IPS-18a (cell line): ENCODE data around the gene SEC14L6.
"Not testable (repeated sequence)": the region's sequence is repeated elsewhere in the genome, so short reads cannot be mapped to it uniquely, and the experiment has no call there.

ENCODE experiments used
- H3K27ac ChIP-seq: one replicate; pipeline ENCODE4 v1.5.1; 2013; ENCODE audit warnings: low read length
- H3K27me3 ChIP-seq: one replicate; pipeline ENCODE4 v1.6.1; 2013; ENCODE audit warnings: mild to moderate bottlenecking, low read length; ENCODE audit not compliant: control insufficient read depth, insufficient read depth
- H3K36me3 ChIP-seq: one replicate; pipeline ENCODE4 v1.6.1; 2013; ENCODE audit warnings: low read depth, low read length; ENCODE audit not compliant: control insufficient read depth
- H3K4me1 ChIP-seq: one replicate; pipeline ENCODE4 v1.6.1; 2013; ENCODE audit warnings: low read depth, low read length; ENCODE audit not compliant: control insufficient read depth
- H3K4me3 ChIP-seq: one replicate; pipeline ENCODE4 v1.5.1; 2013; ENCODE audit warnings: low read length
- H3K9ac ChIP-seq: one replicate; pipeline ENCODE4 v1.6.1; 2013; ENCODE audit warnings: mild to moderate bottlenecking, low read length, moderate library complexity
- H3K9me3 ChIP-seq: one replicate; pipeline ENCODE4 v1.6.1; 2013; ENCODE audit warnings: low read depth, low read length; ENCODE audit not compliant: control insufficient read depth

The SEC14L6 gene

DNA sequence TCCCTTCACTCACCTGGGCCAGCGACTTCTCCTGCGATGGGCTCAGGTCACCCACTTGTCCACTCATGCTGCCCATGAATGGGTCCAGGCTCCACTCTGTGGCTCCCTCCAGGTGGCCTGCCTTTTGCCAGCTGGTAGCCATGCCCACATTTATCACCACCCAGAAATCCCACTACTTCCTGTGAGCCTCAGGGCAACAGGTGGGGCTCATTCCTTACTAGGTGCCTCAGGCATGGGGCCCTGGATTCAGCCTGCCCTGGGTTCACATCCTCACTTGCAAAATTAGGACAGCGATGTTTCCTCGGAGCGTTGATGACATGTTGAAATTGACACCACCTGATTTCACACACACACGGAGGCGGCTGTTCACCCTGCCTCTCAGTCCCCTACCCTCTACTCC, at the start of gene SEC14L6:
Gene SEC14L6 (minus strand): TSS at position 126 of the 400 bp plus-strand sequence. CDS start 59 bp downstream, at position 67.
- H3K36me3 ChIP-seq, result no peaks in the 10 kb centered on the region
- H3K4me3 ChIP-seq, result no peak within 1 kb of the TSS
- H3K27me3 ChIP-seq, result peaks cover 17% of the 10 kb centered on the region
- no peaks in the 10 kb centered on the region for H3K9me3 ChIP-seq
- H3K4me1 ChIP-seq, result no peaks in the 10 kb centered on the region
- no peak within 1 kb of the TSS for H3K9ac ChIP-seq
- H3K27ac ChIP-seq, result no peak within 1 kb of the TSS

DNA sequence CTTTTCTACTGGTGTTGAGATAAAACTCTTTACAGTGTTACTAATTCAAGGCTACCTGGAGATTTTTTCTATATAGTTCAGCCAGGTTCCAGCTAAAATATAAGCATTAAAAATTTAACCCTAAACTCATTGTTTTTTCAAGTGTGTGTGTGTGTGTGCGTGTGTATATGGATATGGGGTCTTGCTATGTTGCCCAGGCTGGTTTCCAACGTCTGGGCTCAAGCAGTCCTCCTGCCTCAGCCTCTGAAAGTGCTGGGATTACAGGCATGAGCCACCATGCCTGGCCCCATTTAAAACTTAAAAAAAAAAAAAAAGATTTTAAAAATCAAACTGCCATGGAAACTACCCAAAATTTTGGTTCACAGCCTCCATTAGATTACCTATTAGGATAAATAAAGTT, 49.7 kb upstream of the SEC14L6 start:
- no peak overlapping the region for H3K9ac ChIP-seq
- H3K4me1 ChIP-seq, result no peaks in the 10 kb centered on the region
- H3K4me3 ChIP-seq, result no peak overlapping the region
- no peak overlapping the region for H3K27ac ChIP-seq
- peaks cover 16% of the 10 kb centered on the region for H3K27me3 ChIP-seq
- no peaks in the 10 kb centered on the region for H3K36me3 ChIP-seq
- H3K9me3 ChIP-seq, result no peaks in the 10 kb centered on the region

DNA sequence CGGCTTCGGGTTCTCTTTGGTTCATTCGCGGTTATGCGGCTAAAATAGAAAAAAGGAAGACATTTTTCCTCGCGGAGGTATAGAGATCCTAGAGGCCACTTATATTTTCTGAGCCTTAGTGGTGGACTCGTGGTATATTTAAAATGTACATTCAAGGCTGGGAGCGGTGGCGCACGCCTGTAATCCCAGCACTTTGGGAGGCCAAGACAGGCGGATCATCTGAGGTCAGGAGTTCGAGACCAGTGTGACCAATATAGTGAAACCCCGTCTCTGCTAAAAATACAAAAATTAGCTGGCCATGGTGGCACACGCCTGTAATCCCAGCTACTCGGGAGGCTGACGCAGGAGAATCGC, 45.8 kb upstream of the SEC14L6 start:
- peaks cover 19% of the 10 kb centered on the region for H3K36me3 ChIP-seq
- peaks cover 16% of the 10 kb centered on the region for H3K27me3 ChIP-seq
- H3K4me1 ChIP-seq, H3K27ac ChIP-seq, H3K4me3 ChIP-seq, H3K9ac ChIP-seq, H3K9me3 ChIP-seq: not testable (repeated sequence)

DNA sequence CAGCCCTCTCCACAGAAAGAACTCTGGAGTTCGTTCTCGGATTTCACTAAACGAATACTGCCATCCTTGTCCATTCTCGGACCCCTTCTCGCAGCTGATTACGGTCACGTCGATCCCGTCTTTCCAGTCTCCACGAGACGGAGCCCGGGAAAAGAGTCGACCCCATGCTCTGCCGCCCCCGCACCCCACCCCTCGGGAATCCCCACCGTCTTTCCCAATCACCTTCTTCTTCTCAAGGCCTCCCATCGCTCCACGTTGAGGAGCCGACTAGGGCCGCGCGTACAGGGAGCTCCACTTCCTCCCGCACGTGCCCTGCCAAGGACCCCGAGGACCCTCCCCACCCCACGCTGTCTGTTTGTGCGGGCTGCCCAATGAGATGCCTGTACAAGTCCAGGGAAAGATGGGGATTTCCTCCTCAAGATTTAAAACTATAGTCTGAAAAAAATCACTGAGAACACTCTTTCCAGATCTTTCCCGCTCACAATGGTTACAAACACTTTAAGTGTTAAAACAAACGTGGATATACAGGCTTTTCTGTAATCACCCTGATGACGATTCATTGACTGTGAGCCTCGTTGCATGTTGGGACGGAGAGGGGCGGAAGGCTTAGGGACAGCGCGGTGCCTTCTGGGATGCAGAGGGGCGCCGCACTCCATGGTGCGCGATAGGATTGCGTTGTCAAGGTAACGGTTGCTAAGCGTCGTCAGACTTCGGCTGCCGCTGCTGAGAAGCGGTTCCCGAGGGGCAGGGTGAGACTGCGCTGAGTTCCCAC, 45.2 kb upstream of the SEC14L6 start, which contains the start of gene PES1:
Gene PES1 (minus strand): TSS at position 323 of the 772 bp plus-strand sequence. CDS start 77 bp downstream, at position 246.
- peak within 1 kb of the TSS; percentile 99 for H3K9ac ChIP-seq
- peak within 1 kb of the TSS; percentile 100 for H3K4me3 ChIP-seq
- H3K4me1 ChIP-seq, result peaks cover 8% of the 10 kb centered on the region
- H3K27me3 ChIP-seq, result peaks cover 16% of the 10 kb centered on the region
- H3K9me3 ChIP-seq, result no peaks in the 10 kb centered on the region
- H3K27ac ChIP-seq, result peak within 1 kb of the TSS; percentile 100
- peaks cover 25% of the 10 kb centered on the region for H3K36me3 ChIP-seq

DNA sequence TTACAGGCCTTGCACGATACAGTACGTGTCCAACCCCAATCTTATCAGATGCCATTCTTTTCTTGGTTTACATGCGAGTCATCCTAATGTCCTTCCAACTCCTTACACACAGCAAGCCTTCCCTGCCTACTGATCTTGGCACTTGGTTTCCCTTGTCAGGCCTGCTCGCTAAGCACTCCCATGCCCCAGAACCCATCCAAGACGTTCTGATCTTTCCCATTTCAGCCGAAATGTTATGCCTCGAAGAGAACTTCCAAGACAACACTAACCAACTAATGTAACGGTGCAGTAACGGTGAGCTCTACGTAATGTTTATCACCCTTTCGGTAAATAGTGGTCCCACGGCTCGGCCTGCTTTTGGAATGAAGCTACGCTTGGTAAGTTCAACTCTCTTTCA, 44.6 kb upstream of the SEC14L6 start:
- Histone ChIP-seq H3K4me3 (peak overlapping the region; percentile 100), H3K27ac (peak overlapping the region; percentile 100), H3K27me3 (peaks cover 16% of the 10 kb centered on the region), H3K36me3 (peaks cover 31% of the 10 kb centered on the region), H3K9ac (peak overlapping the region; percentile 99), H3K4me1 (peaks cover 8% of the 10 kb centered on the region), H3K9me3 (no peaks in the 10 kb centered on the region)

DNA sequence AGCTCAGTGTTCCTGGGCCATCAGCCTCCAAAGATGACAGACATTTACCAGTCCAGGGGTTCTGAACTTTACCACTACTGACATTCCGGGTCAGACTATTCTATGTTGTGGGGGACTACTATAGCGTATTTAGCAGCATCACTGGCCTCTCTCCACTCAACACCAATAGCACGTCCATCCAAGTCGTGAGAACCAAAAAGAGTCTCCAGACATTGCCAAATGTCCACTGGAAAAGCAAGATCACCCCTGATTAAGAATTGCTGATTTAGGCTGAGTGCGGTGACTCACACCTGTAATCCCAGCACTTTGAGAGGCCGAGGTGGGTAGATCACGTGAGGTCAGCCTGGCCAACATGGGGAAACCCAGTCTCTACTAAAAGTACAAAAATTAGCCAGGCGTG, 39.9 kb upstream of the SEC14L6 start:
- Histone ChIP-seq H3K36me3 (peaks cover 70% of the 10 kb centered on the region), H3K27ac (no peak overlapping the region), H3K4me1 (peaks cover 8% of the 10 kb centered on the region), H3K27me3 (no peaks in the 10 kb centered on the region), H3K9ac (no peak overlapping the region), H3K4me3 (no peak overlapping the region), H3K9me3 (no peaks in the 10 kb centered on the region)

DNA sequence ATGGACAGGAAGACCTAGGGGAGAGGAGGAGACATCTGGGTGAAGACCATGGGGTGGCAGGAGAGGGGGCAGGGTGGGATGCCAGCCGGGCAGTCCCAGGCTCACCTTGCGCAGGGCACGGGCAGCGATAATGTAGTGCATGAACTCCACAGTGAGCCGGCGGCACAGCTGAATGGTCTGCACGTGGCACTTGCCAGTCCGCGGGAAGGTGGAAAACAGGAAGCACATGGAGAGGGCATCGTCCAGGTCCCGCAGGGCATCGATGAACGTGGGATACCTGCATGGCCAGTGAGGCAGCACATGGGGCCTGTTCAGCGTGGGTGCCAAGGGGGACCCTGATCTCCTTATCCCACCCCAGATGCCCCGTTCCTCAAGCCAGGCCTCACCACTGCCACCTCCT, 37.9 kb upstream of the SEC14L6 start:
- Histone ChIP-seq H3K27ac (no peak overlapping the region), H3K9ac (no peak overlapping the region), H3K36me3 (peaks cover 90% of the 10 kb centered on the region), H3K27me3 (no peaks in the 10 kb centered on the region), H3K9me3 (no peaks in the 10 kb centered on the region), H3K4me3 (no peak overlapping the region), H3K4me1 (no peaks in the 10 kb centered on the region)

DNA sequence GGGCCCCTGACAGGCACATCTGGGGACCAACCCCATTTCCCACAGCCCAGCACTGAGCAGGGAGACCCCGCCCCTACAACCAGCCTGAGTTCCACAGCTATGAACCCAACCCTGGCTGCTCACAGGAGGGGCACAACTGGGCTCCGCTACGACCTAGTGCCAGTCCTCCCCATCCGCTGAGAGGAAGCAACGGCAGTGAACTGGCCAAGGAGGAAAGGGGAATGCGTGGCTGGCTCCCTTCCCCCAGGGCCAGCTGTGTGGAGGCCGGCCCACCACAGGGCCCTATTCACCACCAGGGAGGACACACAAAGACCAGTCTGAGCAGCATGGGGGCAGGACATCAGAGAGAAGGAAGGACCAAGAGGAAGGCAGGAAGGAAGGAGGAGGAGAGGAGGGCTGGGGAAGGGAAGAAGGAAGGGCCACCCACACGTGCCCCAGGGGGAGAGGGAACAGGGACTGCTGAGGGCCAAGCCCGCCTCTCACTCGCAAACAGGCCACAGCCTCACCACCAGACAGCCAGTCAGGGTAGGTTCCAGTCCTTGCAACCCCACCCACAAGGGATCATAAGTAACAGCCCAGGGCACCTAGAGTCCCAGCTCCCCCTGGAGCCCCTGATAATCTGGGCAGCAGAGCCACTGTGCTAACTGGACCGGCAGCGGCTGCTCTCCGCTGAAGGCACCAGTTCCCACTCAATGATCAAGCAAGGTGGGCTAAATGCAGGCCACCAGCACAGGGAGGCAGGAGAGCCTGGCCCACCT, 36.4 kb upstream of the SEC14L6 start:
- Histone ChIP-seq H3K36me3 (peaks cover 91% of the 10 kb centered on the region), H3K27ac (no peak overlapping the region), H3K9me3 (no peaks in the 10 kb centered on the region), H3K9ac (no peak overlapping the region), H3K27me3 (no peaks in the 10 kb centered on the region), H3K4me3 (no peak overlapping the region), H3K4me1 (no peaks in the 10 kb centered on the region)

DNA sequence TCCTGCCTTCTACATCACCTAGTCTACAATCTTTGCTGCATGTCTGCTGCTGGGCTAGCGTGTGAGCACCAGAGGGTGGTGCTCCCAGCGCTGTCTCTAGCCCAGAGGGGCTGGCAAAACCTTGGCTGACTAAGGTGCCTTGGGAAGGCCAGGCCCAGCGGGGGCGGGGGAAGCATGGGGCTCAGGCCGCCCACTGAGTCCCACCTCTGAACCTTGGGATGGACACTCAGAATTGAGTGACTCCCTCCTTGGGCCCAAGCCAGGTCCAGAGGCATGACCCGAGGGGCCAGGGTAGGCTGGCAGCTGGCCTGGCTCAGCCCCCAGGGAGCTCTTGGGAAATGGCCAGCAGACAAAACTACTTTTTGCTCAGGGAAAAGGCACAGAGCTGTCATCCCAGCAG, 35.5 kb upstream of the SEC14L6 start:
- Histone ChIP-seq H3K27me3 (no peaks in the 10 kb centered on the region), H3K9me3 (no peaks in the 10 kb centered on the region), H3K9ac (no peak overlapping the region), H3K4me3 (no peak overlapping the region), H3K4me1 (no peaks in the 10 kb centered on the region), H3K27ac (no peak overlapping the region), H3K36me3 (peaks cover 91% of the 10 kb centered on the region)

DNA sequence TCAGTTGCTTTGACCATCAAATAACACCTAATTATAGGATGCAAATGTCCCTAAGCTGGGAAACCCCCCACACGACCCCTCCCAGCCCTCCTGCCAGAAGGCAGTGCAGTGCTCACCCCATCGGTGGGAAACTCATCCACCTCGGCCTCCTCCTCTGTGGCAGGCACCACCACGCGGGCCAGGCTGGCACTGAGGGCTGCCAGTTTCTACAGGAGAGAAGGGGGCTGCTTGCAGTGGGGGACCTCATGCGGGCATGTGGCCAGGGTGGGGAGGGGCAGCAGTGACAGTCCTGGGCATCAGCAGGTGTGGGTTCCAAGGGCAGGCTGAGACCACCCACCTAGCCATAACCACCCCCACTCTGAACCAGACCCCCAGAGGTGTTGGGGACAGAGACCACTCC, 34.4 kb upstream of the SEC14L6 start:
- Histone ChIP-seq H3K9ac (no peak overlapping the region), H3K27me3 (no peaks in the 10 kb centered on the region), H3K4me3 (no peak overlapping the region), H3K36me3 (peaks cover 91% of the 10 kb centered on the region), H3K9me3 (no peaks in the 10 kb centered on the region), H3K27ac (no peak overlapping the region), H3K4me1 (no peaks in the 10 kb centered on the region)

DNA sequence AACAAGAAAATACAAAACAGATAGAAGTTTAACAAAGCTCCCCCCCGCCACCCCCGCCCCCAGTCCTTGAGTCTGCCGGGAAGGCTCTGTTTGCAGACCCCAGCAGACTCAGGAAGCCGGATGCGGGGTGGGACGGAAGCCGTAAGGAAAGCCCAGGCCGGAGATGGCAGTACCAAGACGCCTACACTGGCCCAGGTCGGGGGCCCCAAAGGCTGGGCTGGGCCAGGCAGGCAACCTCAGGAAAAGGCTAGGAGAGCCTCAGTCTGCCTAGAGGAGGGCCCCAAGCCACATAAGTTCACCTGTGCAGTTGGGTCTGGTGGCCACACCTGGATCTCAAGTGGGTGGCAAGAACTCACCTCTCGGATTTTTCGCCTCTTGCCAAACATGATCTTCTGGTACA, 31.9 kb upstream of the SEC14L6 start:
- no peak overlapping the region for H3K27ac ChIP-seq
- H3K9me3 ChIP-seq, result no peaks in the 10 kb centered on the region
- no peak overlapping the region for H3K9ac ChIP-seq
- no peak overlapping the region for H3K4me3 ChIP-seq
- no peaks in the 10 kb centered on the region for H3K27me3 ChIP-seq
- peaks cover 7% of the 10 kb centered on the region for H3K4me1 ChIP-seq
- H3K36me3 ChIP-seq, result peaks cover 72% of the 10 kb centered on the region
